Keratinocyte (primary cell): ENCODE results near the gene TTK.

ENCODE experiments used
- EZH2 ChIP-seq: IDR thresholded peaks from one replicate; pipeline ENCODE4 v1.6.1; 2012; ENCODE audit warnings: inconsistent platforms, mild to moderate bottlenecking, low read length, moderate library complexity
- TF ChIP-seq, protein P1 (sequence below), 3 experiments: IDR thresholded peaks in 1 of 3; conservative IDR thresholded peaks in 1 of 3; optimal IDR thresholded peaks in 1 of 3; 2 replicates in 2 of 3; 3 replicates in 1 of 3; pipeline versions ENCODE3 to v1.5.1; 2011; ENCODE audit warnings: low read length in 3 of 3, mild to moderate bottlenecking in 3 of 3, moderate library complexity in 2 of 3, control low read depth in 1 of 3, inconsistent platforms in 1 of 3; ENCODE audit not compliant: insufficient read depth in 2 of 3; ENCODE audit errors: extremely low read depth in 1 of 3

DNA sequence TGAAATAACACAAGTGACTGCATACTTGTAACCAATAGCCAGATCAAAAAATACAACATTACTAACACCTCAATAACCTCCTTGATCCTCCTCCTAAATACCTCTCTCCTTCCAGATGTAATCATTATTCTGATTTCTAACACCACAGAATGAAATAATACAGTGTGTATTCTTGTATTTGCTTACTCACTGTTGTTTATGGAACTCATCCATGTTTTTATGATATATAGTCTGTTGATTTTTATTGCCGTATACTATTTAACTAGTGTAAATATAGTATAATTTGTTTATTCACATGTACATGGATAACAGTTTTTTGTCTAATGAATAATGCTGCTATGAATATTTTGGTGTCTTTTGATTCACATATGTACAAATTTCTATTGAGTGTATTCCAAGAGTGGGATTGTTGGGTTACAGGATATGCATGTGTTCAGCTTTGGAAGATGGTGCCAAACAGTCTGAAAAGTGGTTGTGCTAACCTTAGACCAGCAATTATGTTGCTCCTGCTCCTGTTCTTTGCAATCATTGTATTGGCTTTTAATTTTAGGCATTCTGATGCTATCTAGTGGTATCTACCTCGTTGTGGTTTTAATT is 11.5 kb downstream of the TTK start:
- TF ChIP-seq EZH2, result no peak
- TF ChIP-seq, protein P1, sequence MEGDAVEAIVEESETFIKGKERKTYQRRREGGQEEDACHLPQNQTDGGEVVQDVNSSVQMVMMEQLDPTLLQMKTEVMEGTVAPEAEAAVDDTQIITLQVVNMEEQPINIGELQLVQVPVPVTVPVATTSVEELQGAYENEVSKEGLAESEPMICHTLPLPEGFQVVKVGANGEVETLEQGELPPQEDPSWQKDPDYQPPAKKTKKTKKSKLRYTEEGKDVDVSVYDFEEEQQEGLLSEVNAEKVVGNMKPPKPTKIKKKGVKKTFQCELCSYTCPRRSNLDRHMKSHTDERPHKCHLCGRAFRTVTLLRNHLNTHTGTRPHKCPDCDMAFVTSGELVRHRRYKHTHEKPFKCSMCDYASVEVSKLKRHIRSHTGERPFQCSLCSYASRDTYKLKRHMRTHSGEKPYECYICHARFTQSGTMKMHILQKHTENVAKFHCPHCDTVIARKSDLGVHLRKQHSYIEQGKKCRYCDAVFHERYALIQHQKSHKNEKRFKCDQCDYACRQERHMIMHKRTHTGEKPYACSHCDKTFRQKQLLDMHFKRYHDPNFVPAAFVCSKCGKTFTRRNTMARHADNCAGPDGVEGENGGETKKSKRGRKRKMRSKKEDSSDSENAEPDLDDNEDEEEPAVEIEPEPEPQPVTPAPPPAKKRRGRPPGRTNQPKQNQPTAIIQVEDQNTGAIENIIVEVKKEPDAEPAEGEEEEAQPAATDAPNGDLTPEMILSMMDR (optimal IDR thresholded peaks at IDR 0.05 in 1 of 3, IDR thresholded peaks at IDR 0.05 in 1 of 3, conservative IDR thresholded peaks at IDR 0.05 in 1 of 3; ENCODE audit: extremely low read depth in 1 of 3, insufficient read depth in 2 of 3, low read length in 3 of 3), result no peak
